GM12875 (cell line): ENCODE data around the gene SEMA3A.
"Not testable (repeated sequence)": the region's sequence is repeated elsewhere in the genome, so short reads cannot be mapped to it uniquely, and the experiment has no call there.

Experiments used
- H3K4me3 ChIP-seq: one replicate; pipeline ENCODE4 v1.5.1; 2011; ENCODE audit warnings: low read depth, low read length, control low read depth
- TF ChIP-seq, protein P1 (sequence below): IDR thresholded peaks from 2 replicates; pipeline ENCODE4 v1.5.1; 2011; ENCODE audit warnings: low read depth, mild to moderate bottlenecking, control low read depth, inconsistent platforms, low read length, moderate library complexity, borderline replicate concordance; ENCODE audit not compliant: insufficient read depth

The SEMA3A gene

DNA sequence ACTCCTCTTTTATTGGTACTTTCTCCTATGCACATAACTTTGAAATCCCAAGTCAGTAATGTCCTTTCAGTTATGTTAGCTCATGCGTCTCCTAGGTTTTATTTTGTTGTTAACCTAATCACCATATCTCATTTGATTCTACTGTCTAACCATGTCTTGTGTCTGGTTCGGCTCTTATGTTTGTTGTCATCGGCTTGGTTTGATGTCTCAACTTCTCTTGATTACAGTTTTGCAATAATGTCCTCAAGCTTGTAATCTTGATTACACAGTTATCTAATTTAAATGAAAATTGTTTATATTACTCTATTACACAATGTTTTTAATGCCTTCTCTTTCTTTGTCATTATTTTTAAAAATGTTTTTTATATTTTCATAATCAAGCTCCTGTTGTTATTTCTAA lies 35.9 kb upstream of the SEMA3A start:
- TF ChIP-seq, protein P1, sequence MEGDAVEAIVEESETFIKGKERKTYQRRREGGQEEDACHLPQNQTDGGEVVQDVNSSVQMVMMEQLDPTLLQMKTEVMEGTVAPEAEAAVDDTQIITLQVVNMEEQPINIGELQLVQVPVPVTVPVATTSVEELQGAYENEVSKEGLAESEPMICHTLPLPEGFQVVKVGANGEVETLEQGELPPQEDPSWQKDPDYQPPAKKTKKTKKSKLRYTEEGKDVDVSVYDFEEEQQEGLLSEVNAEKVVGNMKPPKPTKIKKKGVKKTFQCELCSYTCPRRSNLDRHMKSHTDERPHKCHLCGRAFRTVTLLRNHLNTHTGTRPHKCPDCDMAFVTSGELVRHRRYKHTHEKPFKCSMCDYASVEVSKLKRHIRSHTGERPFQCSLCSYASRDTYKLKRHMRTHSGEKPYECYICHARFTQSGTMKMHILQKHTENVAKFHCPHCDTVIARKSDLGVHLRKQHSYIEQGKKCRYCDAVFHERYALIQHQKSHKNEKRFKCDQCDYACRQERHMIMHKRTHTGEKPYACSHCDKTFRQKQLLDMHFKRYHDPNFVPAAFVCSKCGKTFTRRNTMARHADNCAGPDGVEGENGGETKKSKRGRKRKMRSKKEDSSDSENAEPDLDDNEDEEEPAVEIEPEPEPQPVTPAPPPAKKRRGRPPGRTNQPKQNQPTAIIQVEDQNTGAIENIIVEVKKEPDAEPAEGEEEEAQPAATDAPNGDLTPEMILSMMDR, result no peak
- H3K4me3 ChIP-seq, result no peak overlapping the region

DNA sequence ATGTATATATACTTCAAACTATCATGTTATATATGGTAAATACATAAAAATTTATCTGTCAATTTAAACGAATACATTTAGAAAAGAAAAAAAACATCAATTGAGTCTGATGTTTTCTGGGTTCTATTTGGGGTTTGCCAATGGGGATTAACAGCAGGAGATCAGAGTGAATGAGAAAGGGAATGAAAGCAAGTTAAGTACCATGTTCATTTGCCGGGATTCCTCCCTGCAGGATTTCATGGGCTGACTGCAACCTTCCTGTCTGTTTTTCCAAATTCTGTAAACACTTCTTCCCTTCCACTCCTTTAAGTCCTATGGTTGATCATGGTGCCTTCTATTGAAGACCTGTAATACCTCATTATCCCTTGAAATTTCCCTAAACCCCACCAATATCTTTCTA lies 33.9 kb upstream of the SEMA3A start:
- no peak overlapping the region for H3K4me3 ChIP-seq
- TF ChIP-seq, protein P1, result no peak

DNA sequence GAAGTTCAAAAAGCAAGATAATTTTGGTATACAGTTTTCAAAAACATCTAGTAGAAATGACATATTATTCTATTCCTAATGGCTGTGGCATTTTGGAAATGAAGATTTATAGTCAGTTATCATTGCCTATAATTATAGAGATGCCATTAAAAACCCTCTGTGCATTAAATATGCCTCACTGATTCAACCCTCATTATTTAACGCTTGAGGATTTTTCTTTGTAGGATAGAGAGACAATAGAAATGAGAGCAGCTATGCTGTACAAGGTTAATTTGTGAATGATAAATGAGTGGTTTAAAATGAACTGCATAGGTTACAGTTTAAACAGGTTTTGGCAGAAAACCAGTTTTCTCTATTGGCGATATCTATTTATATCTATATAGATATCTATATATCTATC lies 32.2 kb upstream of the SEMA3A start:
- H3K4me3 ChIP-seq, result no peak overlapping the region
- TF ChIP-seq, protein P1, result no peak

DNA sequence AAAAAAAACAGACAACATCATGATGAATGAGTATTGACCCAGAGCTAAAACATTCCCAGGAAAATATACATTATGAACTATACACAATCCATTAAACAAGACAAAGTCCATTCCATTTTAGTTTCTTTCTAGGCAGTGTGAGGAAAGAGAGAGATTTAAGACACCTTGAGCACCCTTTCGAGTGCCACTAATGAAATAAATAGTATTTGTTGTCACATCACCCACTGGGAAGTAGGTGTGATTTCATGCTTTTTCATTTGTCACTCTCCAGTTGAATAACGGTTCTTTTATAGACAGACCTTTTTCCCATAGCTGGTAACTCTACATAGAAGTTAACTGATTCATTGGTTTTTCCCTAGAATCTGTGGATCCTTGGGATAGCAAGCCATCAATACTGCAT lies 29.9 kb upstream of the SEMA3A start:
- TF ChIP-seq, protein P1, result no peak
- no peak overlapping the region for H3K4me3 ChIP-seq

DNA sequence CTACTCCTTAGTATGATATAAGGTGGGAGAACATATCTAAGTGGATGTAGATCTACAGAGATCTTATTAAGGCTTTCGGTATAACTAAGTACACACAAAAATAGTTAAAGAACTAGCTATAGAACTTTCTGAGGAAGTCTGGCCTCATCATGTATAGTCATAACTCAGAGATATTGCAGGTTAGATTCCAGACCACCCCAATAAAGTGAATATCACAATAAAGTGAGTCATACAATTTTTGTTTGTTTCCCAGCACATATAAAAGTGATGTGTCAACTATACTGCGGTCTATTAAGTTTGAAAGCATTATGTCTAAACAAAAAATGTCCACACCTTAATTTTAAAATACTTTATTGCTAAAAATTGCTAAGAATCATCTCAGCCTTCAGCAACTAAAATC lies 24.7 kb upstream of the SEMA3A start:
- TF ChIP-seq, protein P1, result no peak
- no peak overlapping the region for H3K4me3 ChIP-seq

DNA sequence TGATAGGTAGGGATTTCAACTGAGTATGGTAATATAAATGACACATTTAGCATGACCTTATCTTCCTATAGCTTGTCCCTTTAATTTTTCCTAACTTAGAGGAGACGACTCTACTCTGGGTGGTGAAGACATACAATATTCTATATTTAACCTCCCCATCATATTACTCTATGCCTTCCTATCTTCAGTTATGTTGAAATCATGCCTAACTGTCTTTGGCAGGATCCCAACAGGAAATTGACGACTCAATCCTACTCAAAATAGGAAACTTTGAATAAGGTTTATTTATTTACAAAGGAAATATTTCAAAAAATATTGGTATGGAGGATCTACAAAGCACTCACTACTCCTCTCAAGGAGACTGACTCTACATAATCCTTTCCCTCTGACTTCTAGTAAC lies 24.1 kb upstream of the SEMA3A start:
- H3K4me3 ChIP-seq, result no peak overlapping the region
- TF ChIP-seq, protein P1, result no peak

DNA sequence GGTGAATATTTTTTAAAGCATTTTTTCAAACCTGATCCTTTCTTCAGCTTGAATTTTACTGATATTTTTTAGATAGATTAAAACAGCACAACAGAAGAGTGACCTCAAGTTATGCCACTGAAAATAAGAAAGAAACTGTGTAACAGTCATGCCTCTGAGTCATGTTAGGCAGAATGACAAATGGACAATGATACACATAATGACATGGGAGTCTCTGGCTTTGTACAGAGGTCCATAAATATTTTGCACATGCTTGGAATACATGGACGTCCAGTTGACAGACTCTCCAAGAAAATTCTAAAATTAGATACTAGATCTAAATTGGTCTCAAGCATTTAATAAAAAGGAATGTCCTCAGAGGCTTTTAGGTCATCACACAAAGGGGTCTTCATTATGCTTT lies 21.9 kb upstream of the SEMA3A start:
- H3K4me3 ChIP-seq, result no peak overlapping the region
- TF ChIP-seq, protein P1, result no peak

DNA sequence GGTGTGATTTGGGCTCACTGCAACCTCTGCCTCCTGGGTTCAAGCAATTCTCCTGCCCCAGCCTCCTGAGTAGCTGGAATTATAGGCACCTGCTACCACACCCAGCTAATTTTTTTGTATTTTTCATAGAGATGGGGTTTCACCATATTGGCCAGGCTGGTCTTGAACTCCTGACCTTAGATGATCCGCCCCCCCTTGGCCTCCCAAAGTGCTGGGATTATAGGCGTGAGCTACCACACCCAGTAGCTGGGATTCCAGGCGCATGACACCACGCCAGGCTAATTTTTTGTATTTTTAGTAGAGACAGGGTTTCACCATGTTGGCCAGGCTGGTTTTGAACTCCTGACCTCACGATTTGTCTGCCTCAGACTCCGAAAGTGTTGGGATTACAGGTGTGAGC lies 20.2 kb upstream of the SEMA3A start:
- not testable (repeated sequence) for H3K4me3 ChIP-seq
